HEK293 (cell line): ENCODE results near the gene GMPPB.

Experiments
- CTCF ChIA-PET: fragments of 350-600 bp; formaldehyde crosslinking; extraction: SDS; loops from one replicate; lab custom pipeline; 2021; ENCODE audit warnings: antibody characterized with exemption; lab: Yijun Ruan, JAX
- POLR2A ChIA-PET: fragments of 300-600 bp; formaldehyde crosslinking; extraction: SDS; loops from one replicate; lab custom pipeline; 2020; ENCODE audit warnings: antibody characterized with exemption, inconsistent platforms; lab: Yijun Ruan, JAX
- H3K27ac ChIP-seq: fragments of 200-500 bp; sonication (Bioruptor generic); 2 replicates; pipeline ENCODE4 v1.5.1; 2014; ENCODE audit warnings: low read depth, low read length, control low read depth, inconsistent platforms; ENCODE audit errors: extremely low read depth
- H3K36me3 ChIP-seq, 2 experiments: fragments of 200-500 bp in 1 of 2; sonication (Bioruptor generic) in 1 of 2; 1 replicate in 1 of 2; 2 replicates in 1 of 2; pipeline ENCODE4 v1.5.1; 2014 to 2017; ENCODE audit warnings: inconsistent platforms in 2 of 2, low read length in 2 of 2; ENCODE audit not compliant: control insufficient read depth in 2 of 2, insufficient read depth in 1 of 2
- H3K4me1 ChIP-seq: fragments of 200-500 bp; sonication (Bioruptor generic); 2 replicates; pipeline ENCODE4 v1.5.1; 2014; ENCODE audit warnings: mild to moderate bottlenecking, low read length, inconsistent platforms; ENCODE audit not compliant: control insufficient read depth, insufficient read depth
- H3K4me3 ChIP-seq: 2 replicates; pipeline ENCODE4 v1.5.1; 2011; ENCODE audit warnings: low read depth, mild to moderate bottlenecking, control low read depth, low read length, moderate library complexity
- H3K9me3 ChIP-seq: fragments of 200-500 bp; sonication (Bioruptor generic); 2 replicates; pipeline ENCODE4 v1.5.1; 2014; ENCODE audit warnings: low read depth, low read length, inconsistent platforms; ENCODE audit not compliant: control insufficient read depth, insufficient read depth
- HOXD13 ChIP-seq: sonication (generic); formaldehyde crosslinking; IDR thresholded peaks from 2 replicates; pipeline ENCODE4 v1.8.0; 2022; ENCODE audit warnings: missing genetic modification reagents, borderline replicate concordance
- PRDM2 ChIP-seq: fragments of 450-650 bp; formaldehyde crosslinking; IDR thresholded peaks from 2 replicates; pipeline ENCODE4 v1.5.1; 2016; ENCODE audit warnings: missing biosample characterization, missing genetic modification characterization, borderline replicate concordance
- REPIN1 ChIP-seq: fragments of 450-650 bp; formaldehyde crosslinking; IDR thresholded peaks from 2 replicates; pipeline ENCODE4 v1.5.1; 2017; ENCODE audit warnings: missing biosample characterization, missing genetic modification characterization, low read depth
- WT1 ChIP-seq: fragments of 450-650 bp; formaldehyde crosslinking; IDR thresholded peaks from 2 replicates; pipeline ENCODE4 v1.5.1; 2016; ENCODE audit warnings: missing biosample characterization, missing genetic modification characterization
- YY2 ChIP-seq: fragments of 450-650 bp; formaldehyde crosslinking; IDR thresholded peaks from 2 replicates; pipeline ENCODE4 v1.5.1; 2016; ENCODE audit warnings: missing biosample characterization, missing genetic modification characterization
- ZBTB7A ChIP-seq: fragments of 450-650 bp; formaldehyde crosslinking; IDR thresholded peaks from 2 replicates; pipeline ENCODE4 v1.5.1; 2016; ENCODE audit warnings: low read depth, missing biosample characterization, missing genetic modification characterization
- ZNF148 ChIP-seq: fragments of 450-650 bp; formaldehyde crosslinking; IDR thresholded peaks from 2 replicates; pipeline ENCODE4 v1.5.0; 2017; ENCODE audit warnings: missing biosample characterization, missing genetic modification characterization, borderline replicate concordance
- ZNF19 ChIP-seq: fragments of 450-650 bp; formaldehyde crosslinking; IDR thresholded peaks from 2 replicates; pipeline ENCODE4; 2016; ENCODE audit warnings: missing biosample characterization, missing genetic modification characterization, low read depth
- ZNF214 ChIP-seq: fragments of 450-650 bp; formaldehyde crosslinking; IDR thresholded peaks from 2 replicates; pipeline ENCODE4 v1.5.1; 2017; ENCODE audit warnings: missing biosample characterization, mild to moderate bottlenecking, missing genetic modification characterization, borderline replicate concordance
- ZNF335 ChIP-seq: fragments of 450-650 bp; formaldehyde crosslinking; conservative IDR thresholded peaks from 2 replicates; pipeline ENCODE4 v1.5.1; 2016; ENCODE audit warnings: missing biosample characterization, missing genetic modification characterization
- ZNF350 ChIP-seq: fragments of 450-650 bp; formaldehyde crosslinking; IDR thresholded peaks from 2 replicates; pipeline ENCODE4 v1.5.0; 2017; ENCODE audit warnings: missing biosample characterization, mild to moderate bottlenecking, missing genetic modification characterization
- ZNF354C ChIP-seq: fragments of 450-650 bp; formaldehyde crosslinking; IDR thresholded peaks from 2 replicates; pipeline ENCODE4 v1.5.1; 2016; ENCODE audit warnings: missing biosample characterization, missing genetic modification characterization, low read depth, borderline replicate concordance
- ZNF544 ChIP-seq: fragments of 450-650 bp; formaldehyde crosslinking; IDR thresholded peaks from 2 replicates; pipeline ENCODE4 v1.5.0; 2017; ENCODE audit warnings: missing biosample characterization, missing genetic modification characterization
- ZNF624 ChIP-seq: fragments of 450-650 bp; formaldehyde crosslinking; IDR thresholded peaks from 2 replicates; pipeline ENCODE4 v1.5.1; 2017; ENCODE audit warnings: missing biosample characterization, missing genetic modification characterization
- ZNF660 ChIP-seq: fragments of 450-650 bp; IDR thresholded peaks from 2 replicates; pipeline ENCODE4 v1.5.1; 2018; ENCODE audit warnings: missing biosample characterization, mild to moderate bottlenecking, missing genetic modification characterization
- ZNF677 ChIP-seq: fragments of 450-650 bp; IDR thresholded peaks from 2 replicates; pipeline ENCODE4 v1.5.0; 2018; ENCODE audit warnings: missing biosample characterization, mild to moderate bottlenecking, missing genetic modification characterization, moderate library complexity
- TF ChIP-seq, protein P1 (sequence below): fragments of 450-650 bp; formaldehyde crosslinking; IDR thresholded peaks from 2 replicates; pipeline ENCODE4 v1.5.1; 2016; ENCODE audit warnings: missing biosample characterization, missing genetic modification characterization
- TF ChIP-seq, protein P2 (sequence below): fragments of 450-650 bp; formaldehyde crosslinking; IDR thresholded peaks from 2 replicates; pipeline ENCODE4 v1.5.1; 2016; ENCODE audit warnings: missing biosample characterization, missing genetic modification characterization

GMPPB gene

GRCh38 chr3:49681543-49681942 is 42.2 kb downstream of the GMPPB start:
- Histone ChIP-seq H3K36me3 (peaks cover 0 to 82% of the 10 kb centered on the region in 2 experiments; a peak in 1 of 3 replicates), H3K4me1 (no peaks in the 10 kb centered on the region), H3K9me3 (no peaks in the 10 kb centered on the region), H3K4me3 (no peak overlapping the region), H3K27ac (no peak overlapping the region)
- TF ChIP-seq ZNF148 (tag by site-specific recombination): no peak
- TF ChIP-seq YY2 (tag by site-specific recombination): no peak
- TF ChIP-seq, protein P1, sequence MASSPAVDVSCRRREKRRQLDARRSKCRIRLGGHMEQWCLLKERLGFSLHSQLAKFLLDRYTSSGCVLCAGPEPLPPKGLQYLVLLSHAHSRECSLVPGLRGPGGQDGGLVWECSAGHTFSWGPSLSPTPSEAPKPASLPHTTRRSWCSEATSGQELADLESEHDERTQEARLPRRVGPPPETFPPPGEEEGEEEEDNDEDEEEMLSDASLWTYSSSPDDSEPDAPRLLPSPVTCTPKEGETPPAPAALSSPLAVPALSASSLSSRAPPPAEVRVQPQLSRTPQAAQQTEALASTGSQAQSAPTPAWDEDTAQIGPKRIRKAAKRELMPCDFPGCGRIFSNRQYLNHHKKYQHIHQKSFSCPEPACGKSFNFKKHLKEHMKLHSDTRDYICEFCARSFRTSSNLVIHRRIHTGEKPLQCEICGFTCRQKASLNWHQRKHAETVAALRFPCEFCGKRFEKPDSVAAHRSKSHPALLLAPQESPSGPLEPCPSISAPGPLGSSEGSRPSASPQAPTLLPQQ (tag by site-specific recombination): no peak
- no peak for TF ChIP-seq ZNF544 (tag by site-specific recombination)
- TF ChIP-seq HOXD13 (CRISPR knock-in tag): no peak
- TF ChIP-seq REPIN1 (tag by site-specific recombination): no peak
- TF ChIP-seq ZNF660: no peak
- TF ChIP-seq ZNF624 (tag by site-specific recombination): no peak
- no peak for TF ChIP-seq WT1 (tag by site-specific recombination)
- no peak for TF ChIP-seq PRDM2 (tag by site-specific recombination)
- TF ChIP-seq, protein P2, sequence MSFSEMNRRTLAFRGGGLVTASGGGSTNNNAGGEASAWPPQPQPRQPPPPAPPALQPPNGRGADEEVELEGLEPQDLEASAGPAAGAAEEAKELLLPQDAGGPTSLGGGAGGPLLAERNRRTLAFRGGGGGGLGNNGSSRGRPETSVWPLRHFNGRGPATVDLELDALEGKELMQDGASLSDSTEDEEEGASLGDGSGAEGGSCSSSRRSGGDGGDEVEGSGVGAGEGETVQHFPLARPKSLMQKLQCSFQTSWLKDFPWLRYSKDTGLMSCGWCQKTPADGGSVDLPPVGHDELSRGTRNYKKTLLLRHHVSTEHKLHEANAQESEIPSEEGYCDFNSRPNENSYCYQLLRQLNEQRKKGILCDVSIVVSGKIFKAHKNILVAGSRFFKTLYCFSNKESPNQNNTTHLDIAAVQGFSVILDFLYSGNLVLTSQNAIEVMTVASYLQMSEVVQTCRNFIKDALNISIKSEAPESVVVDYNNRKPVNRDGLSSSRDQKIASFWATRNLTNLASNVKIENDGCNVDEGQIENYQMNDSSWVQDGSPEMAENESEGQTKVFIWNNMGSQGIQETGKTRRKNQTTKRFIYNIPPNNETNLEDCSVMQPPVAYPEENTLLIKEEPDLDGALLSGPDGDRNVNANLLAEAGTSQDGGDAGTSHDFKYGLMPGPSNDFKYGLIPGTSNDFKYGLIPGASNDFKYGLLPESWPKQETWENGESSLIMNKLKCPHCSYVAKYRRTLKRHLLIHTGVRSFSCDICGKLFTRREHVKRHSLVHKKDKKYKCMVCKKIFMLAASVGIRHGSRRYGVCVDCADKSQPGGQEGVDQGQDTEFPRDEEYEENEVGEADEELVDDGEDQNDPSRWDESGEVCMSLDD: no peak
- TF ChIP-seq ZNF354C: no peak
- no peak for TF ChIP-seq ZNF335 (tag by site-specific recombination)
- no peak for TF ChIP-seq ZNF350 (tag by site-specific recombination)
- TF ChIP-seq ZNF19: no peak
- TF ChIP-seq ZBTB7A (tag by site-specific recombination): no peak
- no peak for TF ChIP-seq ZNF677 (tag by site-specific recombination)
- TF ChIP-seq ZNF214: no peak
- CTCF ChIA-PET: no interaction called here
- POLR2A ChIA-PET: no interaction called here
